Loucy (cell line): ENCODE results near the gene UTP11.
A peak's percentile ranks its signal among the peaks of the same experiment; 100 is the strongest.
"Not testable (repeated sequence)": the region's sequence is repeated elsewhere in the genome, so short reads cannot be mapped to it uniquely, and the experiment has no call there.

Experiments used
- H2AFZ ChIP-seq: fragments of 200-600 bp; sonication (generic); 2 replicates; pipeline ENCODE4 v1.6.0; 2016; ENCODE audit warnings: antibody characterized with exemption, mild to moderate bottlenecking, low read length, moderate library complexity
- H3F3A ChIP-seq: fragments of 200-600 bp; 2 replicates; pipeline ENCODE4 v1.6.0; 2016; ENCODE audit warnings: antibody characterized with exemption, low read depth, mild to moderate bottlenecking
- H3K27me3 ChIP-seq: fragments of 200-600 bp; sonication (generic); 2 replicates; pipeline ENCODE4 v1.6.1; 2014; ENCODE audit warnings: low read length, mild to moderate bottlenecking; ENCODE audit not compliant: insufficient read depth, poor library complexity, severe bottlenecking
- H3K36me3 ChIP-seq: fragments of 200-600 bp; sonication (generic); 2 replicates; pipeline ENCODE4 v1.6.1; 2016; ENCODE audit warnings: low read length; ENCODE audit not compliant: insufficient read depth
- H3K4me1 ChIP-seq: fragments of 200-600 bp; sonication (generic); 2 replicates; pipeline ENCODE4 v1.5.1; 2014; ENCODE audit warnings: low read length, mild to moderate bottlenecking; ENCODE audit not compliant: insufficient read depth, poor library complexity, severe bottlenecking
- H3K4me2 ChIP-seq: fragments of 200-600 bp; sonication (generic); 2 replicates; pipeline ENCODE4 v1.6.0; 2014; ENCODE audit warnings: antibody characterized with exemption, low read length, low read depth, mild to moderate bottlenecking; ENCODE audit not compliant: poor library complexity, severe bottlenecking
- H3K4me3 ChIP-seq: fragments of 200-600 bp; sonication (generic); 2 replicates; pipeline ENCODE4 v1.5.1; 2014; ENCODE audit warnings: low read length, mild to moderate bottlenecking, mixed read lengths; ENCODE audit not compliant: poor library complexity, severe bottlenecking
- H3K79me2 ChIP-seq: fragments of 200-600 bp; sonication (generic); 2 replicates; pipeline ENCODE4 v1.6.1; 2014; ENCODE audit warnings: low read length; ENCODE audit not compliant: insufficient read depth
- H3K9ac ChIP-seq: fragments of 200-600 bp; sonication (generic); 2 replicates; pipeline ENCODE4 v1.6.0; 2014; ENCODE audit warnings: mild to moderate bottlenecking, low read depth, low read length, moderate library complexity; ENCODE audit not compliant: poor library complexity, severe bottlenecking
- H3K9me2 ChIP-seq: fragments of 200-600 bp; sonication (generic); replicated peaks from 2 replicates; pipeline ENCODE4 v1.6.1; 2016; ENCODE audit warnings: low read depth, low read length, mixed read lengths
- H3K9me3 ChIP-seq: fragments of 200-600 bp; sonication (generic); 2 replicates; pipeline ENCODE4 v1.6.1; 2014; ENCODE audit warnings: mild to moderate bottlenecking, antibody characterized with exemption, low read length, low read depth; ENCODE audit not compliant: insufficient read depth
- H4K20me1 ChIP-seq: fragments of 200-600 bp; sonication (generic); 2 replicates; pipeline ENCODE4 v1.6.0; 2014; ENCODE audit warnings: antibody characterized with exemption, low read length, mild to moderate bottlenecking; ENCODE audit not compliant: insufficient read depth, poor library complexity, severe bottlenecking
- EZH2phosphoT487 ChIP-seq: fragments of 200-600 bp; IDR thresholded peaks from 2 replicates; pipeline ENCODE4 v1.6.1; 2018; ENCODE audit warnings: antibody characterized with exemption, mild to moderate bottlenecking, moderate library complexity, borderline replicate concordance
- TF ChIP-seq, protein P1 (sequence below): fragments of 200-600 bp; sonication (generic); conservative IDR thresholded peaks from 2 replicates; pipeline ENCODE4 v1.5.1; 2014; ENCODE audit warnings: mild to moderate bottlenecking, antibody characterized with exemption, low read length

UTP11 gene

DNA sequence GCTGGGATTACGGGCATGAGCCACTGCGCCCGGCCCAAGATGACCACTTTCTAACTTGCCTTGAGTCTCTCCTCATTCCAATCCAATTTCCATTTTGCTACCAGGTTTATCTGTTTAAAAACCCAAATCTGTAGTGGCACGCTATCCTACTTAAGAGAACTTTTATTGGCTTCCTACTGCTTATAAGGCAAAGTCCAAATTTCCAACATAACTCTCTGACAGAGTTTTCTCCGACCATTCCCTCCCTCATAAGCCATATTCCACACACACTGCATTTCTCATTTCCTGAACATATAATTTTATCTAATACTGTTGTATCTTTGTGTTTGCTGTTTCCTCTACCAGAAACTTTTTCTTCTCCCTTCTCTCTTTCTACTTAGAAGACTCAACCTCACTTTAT is 38.0 kb upstream of the UTP11 start:
- Histone ChIP-seq H3K4me3 (no peak overlapping the region), H3K36me3 (peaks cover 49% of the 10 kb centered on the region; the same call in 1 of the 2 replicates), H3K27me3 (no peaks in the 10 kb centered on the region), H3F3A (no peaks in the 10 kb centered on the region), H2AFZ (no peak overlapping the region), H3K9me2 (no peaks in the 10 kb centered on the region), H3K9ac (no peak overlapping the region), H4K20me1 (no peaks in the 10 kb centered on the region), H3K9me3 (no peaks in the 10 kb centered on the region), H3K4me1 (no peaks in the 10 kb centered on the region), H3K79me2 (no peaks in the 10 kb centered on the region), H3K4me2 (no peak overlapping the region)
- TF ChIP-seq, protein P1, sequence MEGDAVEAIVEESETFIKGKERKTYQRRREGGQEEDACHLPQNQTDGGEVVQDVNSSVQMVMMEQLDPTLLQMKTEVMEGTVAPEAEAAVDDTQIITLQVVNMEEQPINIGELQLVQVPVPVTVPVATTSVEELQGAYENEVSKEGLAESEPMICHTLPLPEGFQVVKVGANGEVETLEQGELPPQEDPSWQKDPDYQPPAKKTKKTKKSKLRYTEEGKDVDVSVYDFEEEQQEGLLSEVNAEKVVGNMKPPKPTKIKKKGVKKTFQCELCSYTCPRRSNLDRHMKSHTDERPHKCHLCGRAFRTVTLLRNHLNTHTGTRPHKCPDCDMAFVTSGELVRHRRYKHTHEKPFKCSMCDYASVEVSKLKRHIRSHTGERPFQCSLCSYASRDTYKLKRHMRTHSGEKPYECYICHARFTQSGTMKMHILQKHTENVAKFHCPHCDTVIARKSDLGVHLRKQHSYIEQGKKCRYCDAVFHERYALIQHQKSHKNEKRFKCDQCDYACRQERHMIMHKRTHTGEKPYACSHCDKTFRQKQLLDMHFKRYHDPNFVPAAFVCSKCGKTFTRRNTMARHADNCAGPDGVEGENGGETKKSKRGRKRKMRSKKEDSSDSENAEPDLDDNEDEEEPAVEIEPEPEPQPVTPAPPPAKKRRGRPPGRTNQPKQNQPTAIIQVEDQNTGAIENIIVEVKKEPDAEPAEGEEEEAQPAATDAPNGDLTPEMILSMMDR, result no peak
- TF ChIP-seq EZH2phosphoT487, result no peak

DNA sequence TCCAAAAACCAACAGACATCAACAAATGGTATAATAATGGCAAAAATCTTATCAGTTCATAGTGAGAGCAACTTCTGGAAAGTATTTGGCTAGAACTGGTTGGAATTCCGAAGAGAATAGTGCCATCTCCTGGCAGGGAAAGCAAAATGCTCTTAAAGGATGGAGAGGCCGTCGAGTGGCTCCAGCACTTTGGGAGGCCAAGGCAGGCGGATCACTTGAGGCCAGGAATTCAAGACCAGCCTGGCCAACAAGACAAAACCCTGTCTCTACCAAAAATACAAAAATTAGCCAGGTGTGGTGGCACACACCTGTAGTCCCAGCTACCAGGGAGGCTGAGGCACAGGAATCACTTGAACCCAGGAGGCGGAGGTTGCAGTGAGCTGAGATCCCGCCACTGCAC is 37.5 kb upstream of the UTP11 start:
- not testable (repeated sequence) for H3K9me2 ChIP-seq, H3K4me2 ChIP-seq, H3K79me2 ChIP-seq, H3K9me3 ChIP-seq, H3K4me1 ChIP-seq, H3F3A ChIP-seq, H3K9ac ChIP-seq, H4K20me1 ChIP-seq, H2AFZ ChIP-seq, H3K4me3 ChIP-seq, H3K27me3 ChIP-seq
- H3K36me3 ChIP-seq, result peaks cover 49% of the 10 kb centered on the region; the same call in 1 of the 2 replicates
- TF ChIP-seq, protein P1, result peak; percentile 64

DNA sequence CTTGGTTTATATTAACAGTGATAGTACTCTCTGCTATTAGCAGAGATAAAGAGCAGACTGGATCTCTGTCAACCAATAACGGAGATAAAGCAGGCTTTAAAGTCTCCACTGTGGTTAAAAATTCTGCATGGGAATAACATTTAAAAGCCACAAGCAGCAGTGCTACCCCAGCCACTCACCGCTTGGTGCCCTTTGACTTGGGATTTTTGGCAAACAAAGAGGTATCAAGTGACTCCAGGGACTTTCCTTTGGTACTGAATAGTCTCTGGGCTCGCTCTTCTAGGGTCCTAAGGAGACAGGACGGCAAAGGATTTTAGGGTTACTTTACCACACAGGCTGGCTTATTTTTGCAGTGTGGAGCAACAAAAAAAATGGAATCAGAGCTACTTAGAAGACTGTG is 34.0 kb upstream of the UTP11 start:
- Histone ChIP-seq H3K9ac (no peak overlapping the region), H3K79me2 (no peaks in the 10 kb centered on the region), H4K20me1 (no peaks in the 10 kb centered on the region), H3K9me2 (no peaks in the 10 kb centered on the region), H2AFZ (no peak overlapping the region), H3F3A (no peaks in the 10 kb centered on the region), H3K4me1 (no peaks in the 10 kb centered on the region), H3K9me3 (no peaks in the 10 kb centered on the region), H3K4me3 (no peak overlapping the region), H3K27me3 (no peaks in the 10 kb centered on the region), H3K4me2 (no peak overlapping the region), H3K36me3 (peaks cover 75% of the 10 kb centered on the region)
- TF ChIP-seq, protein P1, result no peak
- TF ChIP-seq EZH2phosphoT487, result no peak
